Bronchial epithelial cell (primary cell): ENCODE results near the gene RHBDF1. TPM values are rescaled to one million over a fixed set of nuclear protein-coding genes. Genes with fewer than 3 reads are reported as not detected.

ENCODE experiments used
- DNase-seq: peaks from one replicate; pipeline ENCODE4 v3.0.0-alpha.2; 2010; ENCODE audit warnings: low read depth
- FAIRE-seq: peaks from 2 replicates; lab custom pipeline; 2011; peaks lifted over from hg19 to GRCh38; lab: Jason Lieb, UNC
- H3K27me3 ChIP-seq: 2 replicates; pipeline ENCODE4 v1.5.1; 2011; ENCODE audit warnings: low read length; ENCODE audit not compliant: control insufficient read depth, insufficient read depth
- H3K36me3 ChIP-seq: 2 replicates; pipeline ENCODE4 v1.5.1; 2011; ENCODE audit warnings: low read length; ENCODE audit not compliant: control insufficient read depth, insufficient read depth
- H3K4me3 ChIP-seq: 2 replicates; pipeline ENCODE4 v1.5.1; 2011; ENCODE audit warnings: mild to moderate bottlenecking, low read depth, low read length, control low read depth
- CTCF ChIP-seq: IDR thresholded peaks from 2 replicates; pipeline ENCODE4 v1.5.1; 2011; ENCODE audit warnings: mild to moderate bottlenecking, moderate library complexity, low read length, control low read depth, inconsistent platforms; ENCODE audit not compliant: insufficient read depth, severe bottlenecking
- total RNA-seq: library from RNA; depleted of rRNA; stranded (reverse); fragments of >200 nt; gene quantifications from 2 replicates; pipeline ENCODE4 v1.2.1, GENCODE V29; 2014

Gene RHBDF1
- total RNA-seq, 1 donor from 2014 or later: 10.3 TPM

DNA sequence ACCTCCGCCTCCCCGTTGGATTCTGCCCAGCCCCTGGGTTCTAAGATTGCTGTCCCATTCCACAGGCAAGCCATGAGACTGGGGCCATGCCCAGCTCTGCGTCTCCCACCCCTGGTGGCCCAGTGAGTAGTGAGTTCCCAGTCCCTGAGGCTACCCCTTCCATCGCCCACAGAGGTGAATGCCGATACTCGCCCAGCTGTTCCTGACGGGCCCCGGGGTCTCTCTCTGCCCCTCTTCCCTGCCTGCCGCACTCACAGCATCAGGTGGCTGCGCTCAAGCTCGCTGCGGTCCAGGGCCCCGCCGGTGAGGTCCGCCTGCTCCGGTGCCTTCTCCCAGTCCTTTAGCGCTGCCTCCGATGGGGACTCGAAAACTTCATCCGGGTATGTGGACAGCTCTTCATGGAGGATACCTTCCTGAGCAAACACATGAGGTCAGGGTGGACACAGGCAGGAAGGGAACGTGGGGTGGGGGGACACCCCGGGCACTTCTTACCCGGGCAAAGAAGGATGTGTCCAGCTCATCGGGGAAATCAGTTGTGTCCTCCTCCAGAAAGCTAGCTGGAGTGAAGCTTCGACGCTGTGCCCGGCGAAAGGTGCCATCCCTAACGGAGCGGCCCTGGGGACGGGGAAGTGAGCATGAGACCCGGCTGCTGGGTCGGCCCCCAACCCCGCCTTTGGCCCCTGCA, 10.0 kb downstream of the RHBDF1 start:
- Histone ChIP-seq H3K4me3 (no peak overlapping the region), H3K27me3 (no peaks in the 10 kb centered on the region), H3K36me3 (peaks cover 59% of the 10 kb centered on the region)
- no peak for FAIRE-seq
- DNase-seq: no peak
- TF ChIP-seq CTCF: no peak

DNA sequence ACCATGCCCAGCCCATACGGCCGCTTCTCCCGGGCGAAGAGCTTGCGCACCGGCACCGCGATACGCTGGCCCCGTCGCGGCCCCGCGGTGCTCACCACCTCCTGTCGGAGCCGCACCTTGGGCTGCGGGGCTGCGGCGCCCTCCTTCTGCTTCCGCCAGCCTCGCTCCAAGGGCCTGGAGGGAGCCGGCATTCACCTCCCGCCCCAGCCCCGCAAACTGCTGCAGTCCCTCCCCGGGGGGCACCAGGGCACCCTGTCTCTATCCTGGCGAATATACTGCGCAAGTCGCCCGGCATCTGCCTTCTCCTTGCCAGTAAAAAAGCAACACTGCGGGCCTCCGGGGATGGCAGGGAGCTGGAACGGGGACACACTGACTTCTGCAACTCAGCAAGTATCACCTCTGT, 10.6 kb downstream of the RHBDF1 start:
- Histone ChIP-seq H3K36me3 (peaks cover 62% of the 10 kb centered on the region), H3K4me3 (no peak overlapping the region), H3K27me3 (no peaks in the 10 kb centered on the region)
- FAIRE-seq (no peak), DNase-seq (no peak)
- TF ChIP-seq CTCF: no peak

DNA sequence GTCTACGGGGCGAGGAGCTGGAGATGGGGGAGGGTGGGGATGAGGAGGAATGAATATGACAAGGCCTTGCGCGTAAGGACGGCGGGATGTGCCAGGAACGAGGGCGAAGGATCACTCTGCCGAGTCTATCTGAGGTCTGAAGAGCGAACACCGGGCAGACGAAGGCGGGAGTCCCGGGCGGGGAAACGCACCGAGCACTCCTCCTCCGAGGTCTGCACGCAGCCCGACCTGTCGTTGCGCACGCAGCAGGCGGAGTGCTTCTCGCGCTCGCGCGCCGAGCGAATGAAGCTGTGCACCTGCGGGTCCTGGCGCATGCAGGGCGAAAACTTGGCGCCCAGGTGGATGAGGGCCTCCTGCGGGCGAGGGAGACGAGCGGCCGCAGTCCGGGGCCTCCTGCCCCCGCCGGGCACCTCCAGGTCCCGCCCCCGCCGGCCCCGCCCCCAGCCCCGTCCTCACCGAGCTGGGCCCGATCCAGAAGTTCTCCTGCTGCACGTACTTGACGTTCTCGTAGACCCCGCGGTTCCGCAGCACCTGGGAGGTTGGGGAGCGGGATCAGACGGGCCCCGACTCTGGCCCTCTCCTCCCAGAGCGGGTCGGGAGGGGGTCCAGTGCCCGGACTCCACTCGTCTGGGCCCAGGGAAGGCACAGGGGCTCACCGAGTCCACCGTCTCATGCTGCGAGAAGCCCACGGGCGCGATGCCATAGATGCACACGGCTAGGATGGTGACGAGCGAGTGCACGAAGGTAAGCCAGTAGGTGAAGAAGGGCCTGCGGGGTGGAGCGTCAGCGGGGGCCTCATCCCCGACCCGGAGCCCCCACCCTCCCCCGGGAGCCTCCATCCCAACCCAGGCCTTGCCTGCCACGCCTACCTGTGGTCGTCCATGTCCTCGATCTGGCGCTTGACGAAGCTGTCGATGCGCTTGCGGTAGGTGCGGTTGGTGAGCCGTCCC, 11.2 kb downstream of the RHBDF1 start:
- no peak for DNase-seq
- no peak for FAIRE-seq
- no peak for TF ChIP-seq CTCF
- H3K27me3 ChIP-seq: no peaks in the 10 kb centered on the region
- H3K4me3 ChIP-seq: no peak overlapping the region
- peaks cover 62% of the 10 kb centered on the region for H3K36me3 ChIP-seq

DNA sequence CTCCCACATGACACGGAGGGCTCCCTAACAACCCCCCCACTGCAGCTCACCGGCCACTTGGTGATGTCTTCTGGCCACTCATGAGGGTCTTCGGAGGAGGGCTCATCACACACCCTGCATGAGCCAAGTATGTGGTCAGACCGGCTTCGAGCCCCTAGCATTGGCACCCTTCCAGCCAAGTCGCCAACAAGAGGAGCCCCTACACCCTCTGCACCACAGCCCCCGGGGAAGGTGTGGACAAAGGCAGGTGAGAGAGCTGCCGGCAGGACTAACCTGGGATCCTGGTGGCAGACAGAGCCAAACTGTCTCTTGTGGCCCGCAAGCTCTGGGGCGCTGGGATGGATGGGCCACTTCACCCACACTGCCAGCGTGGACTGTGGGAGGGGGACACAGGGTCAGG, 12.3 kb downstream of the RHBDF1 start:
- H3K36me3 ChIP-seq: peaks cover 67% of the 10 kb centered on the region
- DNase-seq (no peak), FAIRE-seq (no peak)
- TF ChIP-seq CTCF: no peak
- no peak overlapping the region for H3K4me3 ChIP-seq
- H3K27me3 ChIP-seq: no peaks in the 10 kb centered on the region

- peaks cover 63% of the 10 kb centered on the region for H3K36me3 ChIP-seq
- no peak for FAIRE-seq
- no peaks in the 10 kb centered on the region for H3K27me3 ChIP-seq
- no peak for DNase-seq
- no peak overlapping the region for H3K4me3 ChIP-seq
- no peak for TF ChIP-seq CTCF
Observed at GRCh38 chr16:59440-60059, 12.9 kb downstream of the RHBDF1 start.
